DND-41 (cell line): ENCODE results near the gene CRACR2A.

Source experiments
- ATAC-seq: fragments of 200-7000 bp; cut with Tn5 transposase; 3 replicates; pipeline ENCODE4 v1.9.1; 2021; ENCODE audit warnings: low read depth; ENCODE audit not compliant: insufficient read depth
- DNase-seq: peaks from one replicate; pipeline ENCODE4 v3.0.0-alpha.2; 2020
- H2AFZ ChIP-seq: 2 replicates; pipeline ENCODE4 v1.6.0; 2012; ENCODE audit warnings: low read depth, low read length
- H3K27ac ChIP-seq: 2 replicates; pipeline ENCODE4 v1.5.1; 2012; ENCODE audit warnings: low read length, inconsistent platforms
- H3K27me3 ChIP-seq: fragments of 200-600 bp; sonication (generic); 2 replicates; pipeline ENCODE4 v1.6.0; 2012; ENCODE audit warnings: low read length, mild to moderate bottlenecking, inconsistent platforms; ENCODE audit not compliant: insufficient read depth, poor library complexity
- H3K36me3 ChIP-seq: 2 replicates; pipeline ENCODE4 v1.5.1; 2012; ENCODE audit warnings: low read length, inconsistent platforms; ENCODE audit not compliant: insufficient read depth
- H3K4me1 ChIP-seq: 2 replicates; pipeline ENCODE4 v1.5.1; 2012; ENCODE audit warnings: mild to moderate bottlenecking, low read length; ENCODE audit not compliant: insufficient read depth
- H3K4me2 ChIP-seq: 2 replicates; pipeline ENCODE4 v1.6.0; 2012; ENCODE audit warnings: mild to moderate bottlenecking, moderate library complexity, low read length, inconsistent platforms; ENCODE audit not compliant: insufficient read depth
- H3K4me3 ChIP-seq, 2 experiments: fragments of 200-600 bp in 1 of 2; shearing (Covaris generic) in 1 of 2; 2 replicates each; pipeline ENCODE4 v1.5.1; 2012 to 2016; ENCODE audit warnings: inconsistent platforms in 2 of 2, low read length in 2 of 2, mild to moderate bottlenecking in 2 of 2, low read depth in 1 of 2, moderate library complexity in 1 of 2
- H3K79me2 ChIP-seq: 2 replicates; pipeline ENCODE4 v1.6.0; 2012; ENCODE audit warnings: low read length, inconsistent platforms; ENCODE audit not compliant: insufficient read depth
- H3K9ac ChIP-seq: 2 replicates; pipeline ENCODE4 v1.6.0; 2012; ENCODE audit warnings: low read depth, mild to moderate bottlenecking, inconsistent platforms, low read length, moderate library complexity
- H3K9me3 ChIP-seq: 2 replicates; pipeline ENCODE4 v1.5.1; 2012; ENCODE audit warnings: low read length, moderate library complexity, mild to moderate bottlenecking, inconsistent platforms; ENCODE audit not compliant: insufficient read depth, severe bottlenecking
- H4K20me1 ChIP-seq: 2 replicates; pipeline ENCODE4 v1.6.0; 2012; ENCODE audit warnings: low read length; ENCODE audit not compliant: insufficient read depth
- EZH2 ChIP-seq: IDR thresholded peaks from 3 replicates; pipeline ENCODE4 v1.6.1; 2012; ENCODE audit warnings: borderline replicate concordance, low read depth, mild to moderate bottlenecking, moderate library complexity, low read length, inconsistent platforms; ENCODE audit not compliant: severe bottlenecking
- TF ChIP-seq, protein P1 (sequence below): IDR thresholded peaks from 2 replicates; pipeline ENCODE4 v1.5.1; 2012; ENCODE audit warnings: borderline replicate concordance, low read length, moderate library complexity, mild to moderate bottlenecking; ENCODE audit not compliant: poor library complexity, severe bottlenecking; ENCODE audit errors: extremely low read depth

CRACR2A gene

DNA sequence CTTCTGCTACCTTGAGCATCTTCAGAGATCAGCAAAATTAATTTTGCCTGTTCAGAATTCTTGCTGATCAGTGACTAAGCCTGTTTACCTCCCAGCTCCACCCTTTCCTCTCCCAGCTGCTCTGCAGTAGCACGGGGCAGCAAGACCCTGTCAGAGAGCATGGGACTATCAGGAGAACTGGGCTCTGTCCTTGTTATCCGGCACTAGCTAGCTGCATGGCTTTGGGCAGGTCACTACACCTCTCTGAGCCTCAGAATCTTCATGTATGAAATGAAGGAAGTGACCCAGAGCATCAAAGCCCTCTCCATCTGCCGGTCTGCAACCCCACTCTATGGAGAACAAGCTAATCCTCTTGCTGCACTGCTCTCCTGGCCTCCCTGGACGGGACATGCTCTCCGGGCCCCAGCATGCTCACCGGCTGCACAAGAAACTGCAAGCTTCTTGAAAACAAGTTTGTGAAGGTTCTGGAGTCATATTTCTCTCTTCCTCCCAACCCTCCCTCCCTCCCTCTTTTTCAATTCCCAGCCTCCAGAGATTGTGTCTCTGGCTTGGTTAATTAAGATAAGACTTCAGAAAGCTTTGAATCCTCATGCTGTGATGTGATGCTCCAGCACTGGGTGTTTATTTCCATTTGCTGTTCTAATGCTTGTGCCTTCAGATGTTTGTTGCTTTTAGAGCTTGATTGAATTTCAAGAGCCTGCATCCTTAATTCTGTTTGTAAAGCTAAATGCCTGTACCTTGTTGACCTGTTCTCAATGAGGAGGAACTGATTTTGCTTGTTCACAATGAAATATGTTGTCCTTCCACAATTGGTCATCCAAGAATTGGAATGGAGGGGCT, 101.1 kb downstream of the CRACR2A start:
- Histone ChIP-seq H3K9me3 (no peaks in the 10 kb centered on the region), H3K36me3 (peaks cover 70% of the 10 kb centered on the region), H3K27ac (no peak overlapping the region), H3K27me3 (no peaks in the 10 kb centered on the region), H2AFZ (no peak overlapping the region), H3K79me2 (no peaks in the 10 kb centered on the region), H4K20me1 (0 out of 2 replicates have a peak, but pooled peaks cover 3% of the 10 kb centered on the region), H3K9ac (no peak overlapping the region), H3K4me1 (no peaks in the 10 kb centered on the region), H3K4me3 (no peak overlapping the region), H3K4me2 (no peak overlapping the region)
- TF ChIP-seq, protein P1, sequence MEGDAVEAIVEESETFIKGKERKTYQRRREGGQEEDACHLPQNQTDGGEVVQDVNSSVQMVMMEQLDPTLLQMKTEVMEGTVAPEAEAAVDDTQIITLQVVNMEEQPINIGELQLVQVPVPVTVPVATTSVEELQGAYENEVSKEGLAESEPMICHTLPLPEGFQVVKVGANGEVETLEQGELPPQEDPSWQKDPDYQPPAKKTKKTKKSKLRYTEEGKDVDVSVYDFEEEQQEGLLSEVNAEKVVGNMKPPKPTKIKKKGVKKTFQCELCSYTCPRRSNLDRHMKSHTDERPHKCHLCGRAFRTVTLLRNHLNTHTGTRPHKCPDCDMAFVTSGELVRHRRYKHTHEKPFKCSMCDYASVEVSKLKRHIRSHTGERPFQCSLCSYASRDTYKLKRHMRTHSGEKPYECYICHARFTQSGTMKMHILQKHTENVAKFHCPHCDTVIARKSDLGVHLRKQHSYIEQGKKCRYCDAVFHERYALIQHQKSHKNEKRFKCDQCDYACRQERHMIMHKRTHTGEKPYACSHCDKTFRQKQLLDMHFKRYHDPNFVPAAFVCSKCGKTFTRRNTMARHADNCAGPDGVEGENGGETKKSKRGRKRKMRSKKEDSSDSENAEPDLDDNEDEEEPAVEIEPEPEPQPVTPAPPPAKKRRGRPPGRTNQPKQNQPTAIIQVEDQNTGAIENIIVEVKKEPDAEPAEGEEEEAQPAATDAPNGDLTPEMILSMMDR: no peak
- TF ChIP-seq EZH2: no peak
- no peak for ATAC-seq
- no peak for DNase-seq

DNA sequence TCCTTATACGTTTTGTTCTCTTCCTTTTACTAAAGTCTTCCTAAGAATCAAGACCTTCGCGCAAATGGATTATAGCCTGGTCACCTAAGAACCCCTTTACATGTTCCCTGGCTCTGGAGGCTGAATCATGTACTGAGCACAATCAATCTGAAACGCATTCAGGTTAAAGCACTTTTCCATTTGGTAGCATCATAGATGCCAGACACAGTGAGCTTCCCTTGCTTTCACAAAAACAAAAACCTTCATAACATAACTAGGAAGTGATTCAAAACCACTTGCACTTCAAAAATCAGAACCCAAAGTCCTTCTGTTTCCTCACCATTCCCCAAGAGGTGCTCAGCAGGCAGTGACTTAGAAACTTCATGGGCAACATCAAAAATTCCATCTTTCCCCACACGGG, 105.4 kb downstream of the CRACR2A start:
- Histone ChIP-seq H3K4me1 (no peaks in the 10 kb centered on the region), H3K36me3 (peaks cover 49% of the 10 kb centered on the region), H3K79me2 (no peaks in the 10 kb centered on the region), H2AFZ (no peak overlapping the region), H3K9me3 (no peaks in the 10 kb centered on the region), H4K20me1 (0 out of 2 replicates have a peak, but pooled peaks cover 3% of the 10 kb centered on the region), H3K9ac (no peak overlapping the region), H3K4me3 (no peak overlapping the region), H3K27ac (no peak overlapping the region), H3K4me2 (no peak overlapping the region), H3K27me3 (no peaks in the 10 kb centered on the region)
- ATAC-seq: no peak
- no peak for TF ChIP-seq EZH2
- TF ChIP-seq, protein P1: no peak
- no peak for DNase-seq

DNA sequence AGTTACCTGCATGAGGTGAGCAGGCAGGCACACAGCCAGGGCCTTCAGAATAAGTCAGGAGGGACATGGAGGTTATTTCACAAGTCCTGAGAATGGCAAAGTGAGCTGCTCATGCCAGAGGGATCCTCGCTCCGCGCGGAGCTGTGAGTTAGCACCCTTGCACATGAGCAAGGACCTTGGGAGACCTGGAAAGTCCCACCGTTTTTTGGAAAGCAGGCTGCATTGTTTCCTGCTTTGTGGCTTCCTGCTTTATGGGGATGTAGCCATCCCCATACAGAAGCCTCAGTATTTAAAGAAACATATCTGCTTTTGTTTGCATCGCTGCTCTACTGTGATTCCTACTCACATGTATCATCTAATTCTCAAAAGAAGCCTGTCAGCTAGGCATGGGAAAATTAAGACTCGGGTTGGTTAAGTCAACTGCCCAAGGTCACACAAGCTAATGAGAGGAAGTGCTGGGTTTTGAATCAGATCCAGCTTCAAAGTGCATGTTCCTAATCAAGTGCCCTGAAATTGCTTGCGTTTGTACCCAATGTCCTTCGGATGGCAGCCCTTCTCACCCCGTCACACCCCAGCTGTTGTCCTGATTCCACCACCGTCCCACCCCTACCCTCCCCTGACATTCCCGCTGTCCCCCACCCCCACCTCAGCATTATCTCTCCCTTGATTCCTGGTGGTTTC, 106.2 kb downstream of the CRACR2A start:
- H4K20me1 ChIP-seq: 0 out of 2 replicates have a peak, but pooled peaks cover 2% of the 10 kb centered on the region
- ATAC-seq (no peak), DNase-seq (no peak)
- no peak overlapping the region for H3K4me3 ChIP-seq
- H3K4me1 ChIP-seq: no peaks in the 10 kb centered on the region
- no peak for TF ChIP-seq EZH2
- TF ChIP-seq, protein P1: no peak
- H3K9ac ChIP-seq: no peak overlapping the region
- no peak overlapping the region for H2AFZ ChIP-seq
- no peaks in the 10 kb centered on the region for H3K27me3 ChIP-seq
- no peaks in the 10 kb centered on the region for H3K79me2 ChIP-seq
- H3K36me3 ChIP-seq: peaks cover 49% of the 10 kb centered on the region
- no peaks in the 10 kb centered on the region for H3K9me3 ChIP-seq
- H3K27ac ChIP-seq: no peak overlapping the region
- no peak overlapping the region for H3K4me2 ChIP-seq
